ENCODE data around the gene SMOC1. TPM values are rescaled to one million over a fixed set of nuclear protein-coding genes. Genes with fewer than 3 reads are reported as not detected.

Gene SMOC1
- total RNA-seq, 1 donor from 2014 or later, result not detected

DNA sequence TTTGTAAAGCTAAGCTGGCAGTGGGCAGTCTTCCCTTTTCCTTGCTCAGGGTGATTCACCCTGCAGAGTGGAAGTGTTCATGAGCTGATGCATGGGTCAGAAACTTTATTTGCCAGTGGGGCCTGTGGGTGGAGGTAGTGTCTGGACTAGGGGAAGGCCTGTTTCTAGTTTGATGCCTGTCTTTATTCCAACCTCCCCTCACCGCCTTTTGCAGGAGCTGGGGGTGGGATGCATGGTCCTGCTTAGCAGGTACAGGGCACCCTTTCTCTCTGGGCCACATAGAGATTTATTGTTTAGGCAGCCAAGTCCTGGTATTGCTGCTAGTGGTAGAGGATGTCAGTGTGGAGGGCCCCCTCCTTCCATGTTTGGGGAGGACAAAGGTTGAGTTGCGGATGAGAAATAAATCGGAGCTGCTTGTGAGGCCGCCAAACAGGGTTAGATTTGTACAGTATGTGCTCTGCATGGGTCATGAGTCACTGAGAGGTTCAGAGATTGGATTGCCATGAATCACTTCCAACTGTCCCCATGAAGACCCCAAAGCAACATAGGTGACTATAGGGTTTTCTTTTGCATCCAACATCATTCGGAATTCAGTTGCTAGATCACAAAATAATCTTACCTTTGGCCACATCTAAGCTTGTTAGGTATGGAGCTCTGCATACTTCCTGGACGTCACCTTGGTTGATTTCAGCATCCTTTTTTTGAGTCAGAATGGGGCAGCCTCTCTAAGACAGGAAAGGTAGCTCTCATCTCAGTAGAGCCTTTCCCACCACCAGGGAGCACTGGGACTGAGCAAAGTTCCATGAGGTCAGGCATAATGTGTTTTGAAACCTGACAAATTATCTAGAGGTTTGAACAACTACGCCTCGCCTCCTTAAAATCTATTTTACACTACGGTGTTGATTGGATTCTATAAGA lies 8.8 kb downstream of the SMOC1 start:
- TF ChIP-seq, protein P1, sequence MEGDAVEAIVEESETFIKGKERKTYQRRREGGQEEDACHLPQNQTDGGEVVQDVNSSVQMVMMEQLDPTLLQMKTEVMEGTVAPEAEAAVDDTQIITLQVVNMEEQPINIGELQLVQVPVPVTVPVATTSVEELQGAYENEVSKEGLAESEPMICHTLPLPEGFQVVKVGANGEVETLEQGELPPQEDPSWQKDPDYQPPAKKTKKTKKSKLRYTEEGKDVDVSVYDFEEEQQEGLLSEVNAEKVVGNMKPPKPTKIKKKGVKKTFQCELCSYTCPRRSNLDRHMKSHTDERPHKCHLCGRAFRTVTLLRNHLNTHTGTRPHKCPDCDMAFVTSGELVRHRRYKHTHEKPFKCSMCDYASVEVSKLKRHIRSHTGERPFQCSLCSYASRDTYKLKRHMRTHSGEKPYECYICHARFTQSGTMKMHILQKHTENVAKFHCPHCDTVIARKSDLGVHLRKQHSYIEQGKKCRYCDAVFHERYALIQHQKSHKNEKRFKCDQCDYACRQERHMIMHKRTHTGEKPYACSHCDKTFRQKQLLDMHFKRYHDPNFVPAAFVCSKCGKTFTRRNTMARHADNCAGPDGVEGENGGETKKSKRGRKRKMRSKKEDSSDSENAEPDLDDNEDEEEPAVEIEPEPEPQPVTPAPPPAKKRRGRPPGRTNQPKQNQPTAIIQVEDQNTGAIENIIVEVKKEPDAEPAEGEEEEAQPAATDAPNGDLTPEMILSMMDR (IDR thresholded peaks at IDR 0.05), result no peak
- H3K4me3 Mint-ChIP-seq, result no peak overlapping the region
- ChIA-PET CTCF (no interaction called here), POLR2A (no interaction called here)
- ATAC-seq (ENCODE audit: low read depth) (no peak), DNase-seq (no peak)
- peaks cover 19% of the 10 kb centered on the region for H3K27me3 Mint-ChIP-seq
- H3K9me3 Mint-ChIP-seq, result peaks cover 1% of the 10 kb centered on the region
- H3K27ac Mint-ChIP-seq, result no peak overlapping the region
- no peaks in the 10 kb centered on the region for H3K4me1 Mint-ChIP-seq
- H3K36me3 Mint-ChIP-seq (ENCODE audit: low read depth), result no peaks in the 10 kb centered on the region
- intact Hi-C loops (cut with micrococcal nuclease), result no loop called here

DNA sequence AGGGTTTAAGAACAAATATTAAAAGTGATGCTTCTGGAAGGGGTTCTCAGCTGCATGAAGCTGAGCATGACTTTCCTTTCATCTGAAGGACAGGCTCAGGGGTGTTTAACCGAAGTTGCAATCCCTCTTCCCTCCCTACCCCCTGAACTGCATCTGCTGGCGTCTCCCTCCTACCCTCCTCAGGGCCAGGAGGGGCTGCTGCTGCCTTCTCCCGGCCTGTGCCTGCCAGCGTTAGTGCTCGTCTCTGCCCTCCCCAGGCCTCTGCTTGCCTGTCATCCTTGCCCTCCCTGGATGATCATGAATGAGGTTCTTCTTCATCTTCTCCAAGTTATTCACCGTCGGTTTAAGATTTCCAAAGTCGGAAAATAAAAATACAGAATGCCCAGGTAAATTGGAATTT lies 12.2 kb downstream of the SMOC1 start:
- ChIA-PET CTCF (no interaction called here), POLR2A (no interaction called here)
- intact Hi-C loops (cut with micrococcal nuclease), result no loop called here
- peaks cover 1% of the 10 kb centered on the region for H3K9me3 Mint-ChIP-seq
- no peaks in the 10 kb centered on the region for H3K4me1 Mint-ChIP-seq
- TF ChIP-seq, protein P1 (IDR thresholded peaks at IDR 0.05), result no peak
- no peak for DNase-seq
- no peaks in the 10 kb centered on the region for H3K36me3 Mint-ChIP-seq (ENCODE audit: low read depth)
- H3K27me3 Mint-ChIP-seq, result peaks cover 24% of the 10 kb centered on the region
- no peak overlapping the region for H3K4me3 Mint-ChIP-seq
- no peak overlapping the region for H3K27ac Mint-ChIP-seq
- ATAC-seq (ENCODE audit: low read depth), result no peak

- TF ChIP-seq, protein P1 (IDR thresholded peaks at IDR 0.05), result no peak
- Mint-ChIP-seq H3K36me3 (ENCODE audit: low read depth) (no peaks in the 10 kb centered on the region), H3K27me3 (peaks cover 16% of the 10 kb centered on the region), H3K9me3 (peaks cover 13% of the 10 kb centered on the region), H3K4me3 (no peak overlapping the region), H3K4me1 (no peaks in the 10 kb centered on the region), H3K27ac (no peak overlapping the region)
- CTCF ChIA-PET, result no interaction called here
- ATAC-seq (ENCODE audit: low read depth) (no peak), DNase-seq (no peak)
- POLR2A ChIA-PET, result no interaction called here
- intact Hi-C loops (cut with micrococcal nuclease), result no loop called here
Measured at GRCh38 chr14:69895109-69895508, 15.9 kb downstream of the SMOC1 start.

DNA sequence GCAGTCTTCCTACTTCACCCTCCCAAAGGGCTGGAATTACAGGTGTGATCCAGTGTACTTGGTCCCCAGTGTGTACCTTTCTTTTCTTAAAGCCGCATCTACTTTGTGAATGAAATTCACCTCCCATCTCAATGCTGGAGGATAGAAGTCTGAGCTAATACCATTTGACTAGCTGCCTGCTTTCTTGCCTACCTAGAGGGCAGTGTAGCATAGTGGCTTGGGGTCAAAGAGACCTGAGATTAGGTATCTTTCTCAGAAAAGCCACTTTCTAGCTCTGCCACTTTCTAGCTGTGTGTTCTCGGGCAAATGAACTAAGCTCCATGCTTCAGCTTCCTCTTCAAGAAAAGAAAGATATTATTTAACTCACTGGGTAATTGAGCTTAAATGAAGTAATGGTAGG lies 16.9 kb downstream of the SMOC1 start:
- no peak overlapping the region for H3K27ac Mint-ChIP-seq
- no peak for ATAC-seq (ENCODE audit: low read depth)
- no peak for DNase-seq
- no peak overlapping the region for H3K4me3 Mint-ChIP-seq
- H3K36me3 Mint-ChIP-seq (ENCODE audit: low read depth), result no peaks in the 10 kb centered on the region
- peaks cover 17% of the 10 kb centered on the region for H3K27me3 Mint-ChIP-seq
- POLR2A ChIA-PET, result no interaction called here
- intact Hi-C loops (cut with micrococcal nuclease), result no loop called here
- H3K9me3 Mint-ChIP-seq, result peaks cover 13% of the 10 kb centered on the region
- no peaks in the 10 kb centered on the region for H3K4me1 Mint-ChIP-seq
- CTCF ChIA-PET, result no interaction called here
- TF ChIP-seq, protein P1 (IDR thresholded peaks at IDR 0.05), result no peak

GRCh38 chr14:69896972-69897371 lies 17.8 kb downstream of the SMOC1 start:
- H3K27me3 Mint-ChIP-seq, result peaks cover 14% of the 10 kb centered on the region

More at GRCh38 chr14:69896972-69897371, 17.8 kb downstream of the SMOC1 start:
- no peak overlapping the region for H3K4me3 Mint-ChIP-seq
- DNase-seq, result no peak
- H3K27ac Mint-ChIP-seq, result no peak overlapping the region
- no peak for ATAC-seq (ENCODE audit: low read depth)
- ChIA-PET CTCF (no interaction called here), POLR2A (no interaction called here)
- no peaks in the 10 kb centered on the region for H3K4me1 Mint-ChIP-seq
- intact Hi-C loops (cut with micrococcal nuclease), result no loop called here
- peaks cover 13% of the 10 kb centered on the region for H3K9me3 Mint-ChIP-seq
- TF ChIP-seq, protein P1 (IDR thresholded peaks at IDR 0.05), result no peak
- H3K36me3 Mint-ChIP-seq (ENCODE audit: low read depth), result no peaks in the 10 kb centered on the region

Data from activated B cell treated with CpG ODN at 0.5 μM for 24 hours (primary cell).